CD4-positive, alpha-beta T cell (primary cell): Measurements from ENCODE around the gene WDFY4. TPM values are rescaled to one million over a fixed set of nuclear protein-coding genes. Genes with fewer than 3 reads are reported as not detected.

ENCODE experiments used
- ATAC-seq: fragments of 200-7000 bp; cut with Tn5 transposase; one replicate; pipeline ENCODE4 v1.10.0; 2022; ENCODE audit warnings: mild to moderate bottlenecking; ENCODE audit not compliant: poor library complexity
- CTCF ChIA-PET: fragments of 350-600 bp; sonication (Branson Sonifier 250); formaldehyde crosslinking; loops from one replicate; lab custom pipeline; 2021; ENCODE audit warnings: antibody characterized with exemption, inconsistent platforms; lab: Charles Lee
- POLR2A ChIA-PET: fragments of 350-600 bp; sonication (Branson Sonifier 250); formaldehyde crosslinking; loops from one replicate; lab custom pipeline; 2021; ENCODE audit warnings: antibody characterized with exemption, inconsistent platforms; lab: Charles Lee
- DNase-seq, 14 experiments: peaks; one replicate each; pipeline ENCODE4 v3.0.0-alpha.2; 2013 to 2020; ENCODE audit warnings: mixed read lengths in 2 of 14
- H3K27ac ChIP-seq, 2 donors: one replicate each; pipeline versions ENCODE4 v1.5.1 to v1.7.0; 2013; ENCODE audit warnings: low read length in 2 of 2, low read depth in 1 of 2, mild to moderate bottlenecking in 1 of 2
- H3K27me3 ChIP-seq, 2 experiments: 1 replicate in 1 of 2; 2 replicates in 1 of 2; pipeline versions ENCODE4 v1.6.1 to v1.7.0; 2013; ENCODE audit warnings: low read length in 2 of 2, control low read depth in 1 of 2, mild to moderate bottlenecking in 1 of 2, moderate library complexity in 1 of 2; ENCODE audit not compliant: insufficient read depth in 2 of 2, control insufficient read depth in 1 of 2
- H3K36me3 ChIP-seq: one replicate; pipeline ENCODE4 v1.6.1; 2013; ENCODE audit warnings: low read length, control low read depth; ENCODE audit not compliant: insufficient read depth
- H3K4me1 ChIP-seq: one replicate; pipeline ENCODE4 v1.6.1; 2013; ENCODE audit warnings: low read length, control low read depth; ENCODE audit not compliant: insufficient read depth
- H3K4me3 ChIP-seq: one replicate; pipeline ENCODE4 v1.5.1; 2013; ENCODE audit warnings: mild to moderate bottlenecking, low read length, moderate library complexity
- H3K9me3 ChIP-seq, 2 experiments: 1 replicate in 1 of 2; 2 replicates in 1 of 2; pipeline versions ENCODE4 v1.6.1 to v1.7.0; 2013; ENCODE audit warnings: low read length in 2 of 2, mild to moderate bottlenecking in 2 of 2, control low read depth in 1 of 2, moderate library complexity in 1 of 2; ENCODE audit not compliant: control insufficient read depth in 1 of 2, insufficient read depth in 1 of 2
- H3K27ac Mint-ChIP-seq: one replicate; pipeline ENCODE4 v1.8.0; 2020; ENCODE audit warnings: mixed read lengths
- H3K27me3 Mint-ChIP-seq: one replicate; pipeline ENCODE4 v1.8.0; 2021; ENCODE audit warnings: mixed read lengths
- H3K36me3 Mint-ChIP-seq: one replicate; pipeline ENCODE4 v1.8.0; 2021; ENCODE audit warnings: low read depth, mixed read lengths
- H3K4me1 Mint-ChIP-seq: one replicate; pipeline ENCODE4 v1.8.0; 2021; ENCODE audit warnings: low read depth, mixed read lengths
- H3K4me3 Mint-ChIP-seq: one replicate; pipeline ENCODE4 v1.8.0; 2020; ENCODE audit warnings: mild to moderate bottlenecking, mixed read lengths
- H3K9me3 Mint-ChIP-seq: one replicate; pipeline ENCODE4 v1.8.0; 2020; ENCODE audit warnings: mixed read lengths
- CTCF ChIP-seq: fragments of 200-600 bp; IDR thresholded peaks from one replicate; pipeline ENCODE4 v1.8.0; 2022; ENCODE audit warnings: antibody characterized with exemption, mild to moderate bottlenecking
- intact Hi-C, 2 experiments: fragments of 100-400 bp; cut with DNase I in 1 of 2; cut with micrococcal nuclease in 1 of 2; formaldehyde crosslinking; loops; one replicate each; pipeline versions ENCODE4 v1.15.1 to v1.9.0; 2023 to 2025; cut with DNase I, micrococcal nuclease
- total RNA-seq, 174 experiments: library from RNA in 2 of 174; stranded (reverse) in 2 of 174; gene quantifications; one replicate each; pipeline ENCODE4 v1.2.3 and lab custom pipeline; 2021 to 2026

The WDFY4 gene
- total RNA-seq, 2 experiments from 2014 or later: 1.3 to 2.5 TPM

GRCh38 chr10:48779077-48779476 is 94.4 kb downstream of the WDFY4 start:
- POLR2A ChIA-PET: no interaction called here
- H3K27me3 ChIP-seq: no peaks in the 10 kb centered on the region
- CTCF ChIA-PET: no interaction called here
- Mint-ChIP-seq H3K4me3 (no peak overlapping the region), H3K27me3 (no peaks in the 10 kb centered on the region), H3K4me1 (no peaks in the 10 kb centered on the region), H3K27ac (no peak overlapping the region), H3K36me3 (no peaks in the 10 kb centered on the region), H3K9me3 (no peaks in the 10 kb centered on the region)
- DNase-seq: no peak
- H3K36me3 ChIP-seq: no peaks in the 10 kb centered on the region
- peaks cover 0 to 5% of the 10 kb centered on the region in 2 experiments for H3K9me3 ChIP-seq
- TF ChIP-seq CTCF: no peak
- no peak for ATAC-seq
- H3K4me1 ChIP-seq: no peaks in the 10 kb centered on the region
- intact Hi-C loops: no loop called here
- no peak overlapping the region for H3K27ac ChIP-seq
- no peak overlapping the region for H3K4me3 ChIP-seq

- no peaks in the 10 kb centered on the region for H3K9me3 Mint-ChIP-seq
- ChIA-PET POLR2A (no interaction called here), CTCF (no interaction called here)
- no peak overlapping the region for H3K27ac Mint-ChIP-seq
- intact Hi-C loops: no loop called here
- no peaks in the 10 kb centered on the region for H3K36me3 Mint-ChIP-seq
- H3K4me3 Mint-ChIP-seq: no peak overlapping the region
- Histone ChIP-seq H3K27ac (no peak overlapping the region), H3K27me3 (no peaks in the 10 kb centered on the region), H3K4me3 (no peak overlapping the region), H3K36me3 (no peaks in the 10 kb centered on the region), H3K4me1 (no peaks in the 10 kb centered on the region), H3K9me3 (peaks cover 0 to 5% of the 10 kb centered on the region in 2 experiments)
- H3K27me3 Mint-ChIP-seq: no peaks in the 10 kb centered on the region
- TF ChIP-seq CTCF: no peak
- no peak for DNase-seq
- ATAC-seq: no peak
- H3K4me1 Mint-ChIP-seq: no peaks in the 10 kb centered on the region
These were observed 95.0 kb downstream of the WDFY4 start for GRCh38 chr10:48779546-48780152.

GRCh38 chr10:48780341-48780740 is 95.7 kb downstream of the WDFY4 start:
- Mint-ChIP-seq H3K27ac (no peak overlapping the region), H3K9me3 (no peaks in the 10 kb centered on the region), H3K27me3 (no peaks in the 10 kb centered on the region), H3K4me3 (no peak overlapping the region), H3K4me1 (no peaks in the 10 kb centered on the region), H3K36me3 (no peaks in the 10 kb centered on the region)
- POLR2A ChIA-PET: no interaction called here
- H3K27ac ChIP-seq: no peak overlapping the region
- peaks cover 0 to 5% of the 10 kb centered on the region in 2 experiments for H3K9me3 ChIP-seq
- no peak for TF ChIP-seq CTCF
- DNase-seq (no peak), ATAC-seq (no peak)
- no peak overlapping the region for H3K4me3 ChIP-seq
- no peaks in the 10 kb centered on the region for H3K4me1 ChIP-seq
- no peaks in the 10 kb centered on the region for H3K27me3 ChIP-seq
- no peaks in the 10 kb centered on the region for H3K36me3 ChIP-seq
- CTCF ChIA-PET: no interaction called here
- intact Hi-C loops: no loop called here
